ENCODE measurements around the gene PDE4D.

PDE4D gene

GRCh38 chr5:59174248-59174844, 719.2 kb downstream of the PDE4D start:
- ChIA-PET POLR2A (no interaction called here), CTCF (interaction anchor here (0.7 to 1.4 kb wide), 9 partner anchors 9 to 288 kb away, joined by 3 to 5 read pairs (median 3); no protein-coding TSS in a partner anchor)
- no peak for TF ChIP-seq FOXM1 (IDR thresholded peaks at IDR 0.05; ENCODE audit: borderline replicate concordance)
- DNase-seq (ENCODE audit: extremely low spot score), result peak; percentile 56

DNA sequence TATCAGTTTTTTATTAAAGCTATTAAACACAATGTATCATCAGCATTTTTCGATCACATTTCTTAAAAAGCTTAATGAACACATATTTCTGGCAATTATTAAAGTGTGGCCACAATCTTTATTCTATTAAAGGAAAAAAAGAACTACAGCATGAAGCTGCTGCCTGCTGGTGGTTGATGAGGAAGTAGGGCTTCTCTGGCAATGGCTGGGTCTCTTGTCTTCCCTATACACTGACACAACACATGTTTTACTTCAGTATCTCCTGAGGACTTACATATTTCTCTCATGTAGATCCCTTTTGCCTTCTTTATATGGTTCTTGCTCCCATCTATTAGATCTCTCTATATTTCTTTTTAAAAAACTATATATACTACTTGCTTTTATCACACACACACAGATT, 719.9 kb downstream of the PDE4D start:
- DNase-seq (ENCODE audit: extremely low spot score), result no peak
- ChIA-PET POLR2A (no interaction called here), CTCF (interaction anchor here (0.6 to 1.4 kb wide), 6 partner anchors 12 to 287 kb away, joined by 3 to 5 read pairs (median 4); no protein-coding TSS in a partner anchor)
- TF ChIP-seq ARNT (IDR thresholded peaks at IDR 0.05), result no peak
- no peak for TF ChIP-seq FOXM1 (IDR thresholded peaks at IDR 0.05; ENCODE audit: borderline replicate concordance)
- no peak for TF ChIP-seq ZNF384 (IDR thresholded peaks at IDR 0.05)
- no peak for TF ChIP-seq BHLHE40 (IDR thresholded peaks at IDR 0.05; ENCODE audit: borderline replicate concordance)

GRCh38 chr5:59171131-59171530, 722.4 kb downstream of the PDE4D start:
- DNase-seq (ENCODE audit: extremely low spot score), result no peak
- ChIA-PET POLR2A (no interaction called here), CTCF (no interaction called here)
- TF ChIP-seq HDGF (IDR thresholded peaks at IDR 0.05; ENCODE audit: borderline replicate concordance) (no peak), BHLHE40 (IDR thresholded peaks at IDR 0.05; ENCODE audit: borderline replicate concordance) (no peak), ELF4 (IDR thresholded peaks at IDR 0.05) (no peak), CTBP1 (IDR thresholded peaks at IDR 0.05; ENCODE audit: borderline replicate concordance) (no peak), TARDBP (IDR thresholded peaks at IDR 0.05) (no peak), SUZ12 (IDR thresholded peaks at IDR 0.05) (no peak), ARNT (IDR thresholded peaks at IDR 0.05) (no peak), FOXK2 (IDR thresholded peaks at IDR 0.05) (no peak), PKNOX1 (IDR thresholded peaks at IDR 0.05) (no peak)

- DNase-seq (ENCODE audit: extremely low spot score), result no peak
- no peak for TF ChIP-seq LEF1 (IDR thresholded peaks at IDR 0.05; ENCODE audit: borderline replicate concordance)
- no peak for TF ChIP-seq L3MBTL2 (conservative IDR thresholded peaks at IDR 0.05)
- TF ChIP-seq BHLHE40 (IDR thresholded peaks at IDR 0.05; ENCODE audit: borderline replicate concordance), result no peak
- TF ChIP-seq ZNF384 (IDR thresholded peaks at IDR 0.05), result no peak
- TF ChIP-seq NFRKB (IDR thresholded peaks at IDR 0.05), result no peak
- TF ChIP-seq FOXA1 (IDR thresholded peaks at IDR 0.05), result no peak
- no peak for TF ChIP-seq TARDBP (IDR thresholded peaks at IDR 0.05)
- TF ChIP-seq FOXM1 (IDR thresholded peaks at IDR 0.05; ENCODE audit: borderline replicate concordance), result no peak
- TF ChIP-seq PKNOX1 (IDR thresholded peaks at IDR 0.05), result no peak
- no peak for TF ChIP-seq ELF4 (IDR thresholded peaks at IDR 0.05)
- TF ChIP-seq CTBP1 (IDR thresholded peaks at IDR 0.05; ENCODE audit: borderline replicate concordance), result no peak
- no peak for TF ChIP-seq SP1 (IDR thresholded peaks at IDR 0.05)
- no peak for TF ChIP-seq HDGF (IDR thresholded peaks at IDR 0.05; ENCODE audit: borderline replicate concordance)
- no peak for TF ChIP-seq FOXK2 (IDR thresholded peaks at IDR 0.05)
- POLR2A ChIA-PET, result no interaction called here
- CTCF ChIA-PET, result interaction anchor here (1.2 kb wide), 1 partner anchor 19 kb away, joined by 3 read pairs; no protein-coding TSS in a partner anchor
Measured at GRCh38 chr5:59169768-59170150, 723.8 kb downstream of the PDE4D start.

DNA sequence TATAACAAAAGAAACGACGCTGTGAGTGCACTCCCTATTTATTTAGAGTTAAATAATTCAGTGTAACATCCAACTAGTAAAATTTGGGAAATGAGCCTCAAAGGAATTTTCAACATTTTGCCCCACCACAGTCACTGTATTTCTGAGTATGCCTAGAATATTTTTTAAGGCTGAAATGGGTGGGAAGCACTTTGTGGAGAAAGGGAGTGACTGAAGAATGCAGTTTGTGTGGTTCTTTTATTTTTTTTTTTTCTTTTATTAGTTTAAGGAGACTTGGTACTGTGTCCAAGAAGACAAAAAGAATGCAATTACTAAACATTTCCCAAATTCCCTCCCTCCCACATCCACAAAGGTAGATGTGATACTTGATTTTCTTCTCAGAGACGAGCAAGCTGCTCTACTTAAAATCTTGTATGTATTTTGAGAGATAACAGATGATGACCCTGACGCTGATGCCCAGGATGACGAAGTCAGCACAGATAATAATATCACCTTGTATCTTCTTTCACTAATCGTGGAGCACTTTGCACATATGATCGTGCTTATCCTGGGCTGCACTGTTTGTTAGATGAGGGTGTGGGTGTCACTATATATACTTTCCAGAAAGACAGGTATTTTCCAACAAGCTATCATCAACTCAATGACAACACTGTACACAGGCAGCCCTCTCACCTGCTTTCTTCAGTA, 724.3 kb downstream of the PDE4D start:
- no peak for DNase-seq (ENCODE audit: extremely low spot score)
- TF ChIP-seq ZNF384 (IDR thresholded peaks at IDR 0.05), result no peak
- TF ChIP-seq FOXK2 (IDR thresholded peaks at IDR 0.05), result no peak
- TF ChIP-seq FOXA1 (IDR thresholded peaks at IDR 0.05), result no peak
- no peak for TF ChIP-seq TARDBP (IDR thresholded peaks at IDR 0.05)
- no peak for TF ChIP-seq PKNOX1 (IDR thresholded peaks at IDR 0.05)
- no peak for TF ChIP-seq NFRKB (IDR thresholded peaks at IDR 0.05)
- no peak for TF ChIP-seq SP1 (IDR thresholded peaks at IDR 0.05)
- no peak for TF ChIP-seq ARNT (IDR thresholded peaks at IDR 0.05)
- no peak for TF ChIP-seq SUZ12 (IDR thresholded peaks at IDR 0.05)
- TF ChIP-seq BHLHE40 (IDR thresholded peaks at IDR 0.05; ENCODE audit: borderline replicate concordance), result no peak
- no peak for TF ChIP-seq LEF1 (IDR thresholded peaks at IDR 0.05; ENCODE audit: borderline replicate concordance)
- TF ChIP-seq FOXM1 (IDR thresholded peaks at IDR 0.05; ENCODE audit: borderline replicate concordance), result no peak
- TF ChIP-seq ELF4 (IDR thresholded peaks at IDR 0.05), result no peak
- no peak for TF ChIP-seq L3MBTL2 (conservative IDR thresholded peaks at IDR 0.05)
- TF ChIP-seq HDGF (IDR thresholded peaks at IDR 0.05; ENCODE audit: borderline replicate concordance), result no peak
- ChIA-PET CTCF (interaction anchor here (0.6 to 1.2 kb wide), 2 partner anchors 19 to 194 kb away, joined by 3 to 4 read pairs; no protein-coding TSS in a partner anchor), POLR2A (no interaction called here)

DNA sequence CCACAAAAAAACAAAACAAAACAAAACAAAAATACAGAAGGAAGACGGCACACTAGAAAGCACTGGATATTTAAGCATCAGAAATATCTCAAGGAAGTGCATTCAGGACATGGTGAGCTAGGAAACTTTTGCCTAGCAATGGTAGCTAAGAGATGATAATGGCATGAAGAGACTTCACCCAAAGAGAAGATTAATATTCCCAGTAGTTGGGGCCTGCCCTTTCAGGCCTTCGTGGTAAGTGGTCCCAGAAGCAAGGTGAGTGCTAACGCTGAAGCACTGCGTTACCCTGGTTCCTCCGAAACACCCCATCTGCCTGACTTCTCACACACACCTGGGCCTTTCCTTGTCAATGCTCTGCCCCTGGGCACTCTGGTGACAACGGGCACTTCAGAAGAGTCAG, 725.5 kb downstream of the PDE4D start:
- ChIA-PET POLR2A (no interaction called here), CTCF (no interaction called here)
- no peak for DNase-seq (ENCODE audit: extremely low spot score)
- TF ChIP-seq NFRKB (IDR thresholded peaks at IDR 0.05) (no peak), ELF4 (IDR thresholded peaks at IDR 0.05) (no peak), LEF1 (IDR thresholded peaks at IDR 0.05; ENCODE audit: borderline replicate concordance) (no peak), PKNOX1 (IDR thresholded peaks at IDR 0.05) (no peak), L3MBTL2 (conservative IDR thresholded peaks at IDR 0.05) (no peak), CTBP1 (IDR thresholded peaks at IDR 0.05; ENCODE audit: borderline replicate concordance) (no peak), SP1 (IDR thresholded peaks at IDR 0.05) (no peak), FOXA1 (IDR thresholded peaks at IDR 0.05) (no peak), HDGF (IDR thresholded peaks at IDR 0.05; ENCODE audit: borderline replicate concordance) (no peak), FOXK2 (IDR thresholded peaks at IDR 0.05) (no peak)

Data from HEK293T (cell line).